ENCODE data around the gene EZH2. TPM values are rescaled to one million over a fixed set of nuclear protein-coding genes. Genes with fewer than 3 reads are reported as not detected.

The EZH2 gene
- total RNA-seq, 4 donors from 2014 or later = 1.0 to 3.7 (median 1.7) TPM

DNA sequence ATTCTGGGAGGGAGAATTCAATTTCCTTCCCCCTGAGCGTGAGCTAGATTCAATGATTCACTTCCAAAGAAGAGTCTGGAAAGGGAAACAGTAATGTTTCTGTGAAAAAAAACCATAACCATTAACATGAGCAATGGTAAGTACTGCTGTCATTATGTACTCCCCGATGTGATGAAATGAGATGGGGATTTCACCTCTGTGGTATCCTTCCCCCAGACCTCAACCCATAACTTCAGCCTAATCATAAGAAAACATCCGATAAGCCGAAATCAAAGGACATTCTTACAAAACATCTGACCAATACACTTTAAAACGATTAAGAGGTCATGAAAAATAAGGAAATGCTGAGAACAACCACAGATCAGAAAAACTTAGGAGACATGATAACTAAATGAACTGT, 27.2 kb downstream of the EZH2 start:
- intact Hi-C loops (cut with DNase I; ENCODE audit: low total_unique reads) = loop anchor here (1.0 kb wide), 1 partner anchor 109 kb away; no protein-coding TSS in a partner anchor
- no peak for DNase-seq
- in situ Hi-C loops (cut with MboI; ENCODE audit: low sequenced_read_pairs in 4 of 4) = loop anchor here in 2 of 4 donors (10.0 to 25.0 kb wide), 2 partner anchors 105 to 108 kb away; no protein-coding TSS in a partner anchor

DNA sequence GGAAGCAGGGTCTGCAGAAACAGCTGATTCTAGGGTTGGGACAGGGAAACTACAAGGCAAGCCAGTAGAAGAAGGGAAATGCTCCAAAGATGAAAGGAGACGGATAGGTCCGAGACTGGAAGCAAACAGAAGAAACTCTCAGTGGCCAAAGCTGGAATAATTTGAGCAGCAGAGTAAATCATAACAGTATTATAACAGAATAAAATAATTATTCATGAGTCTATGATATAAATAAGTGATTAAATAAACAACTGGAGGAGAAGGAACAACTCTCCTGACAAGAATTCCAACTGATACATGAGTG, 27.6 kb downstream of the EZH2 start:
- no peaks in the 10 kb centered on the region for H3K36me3 ChIP-seq
- H3K4me3 ChIP-seq = no peak overlapping the region
- TF ChIP-seq POLR2A (IDR thresholded peaks at IDR 0.05) = no peak
- TF ChIP-seq, protein P1, sequence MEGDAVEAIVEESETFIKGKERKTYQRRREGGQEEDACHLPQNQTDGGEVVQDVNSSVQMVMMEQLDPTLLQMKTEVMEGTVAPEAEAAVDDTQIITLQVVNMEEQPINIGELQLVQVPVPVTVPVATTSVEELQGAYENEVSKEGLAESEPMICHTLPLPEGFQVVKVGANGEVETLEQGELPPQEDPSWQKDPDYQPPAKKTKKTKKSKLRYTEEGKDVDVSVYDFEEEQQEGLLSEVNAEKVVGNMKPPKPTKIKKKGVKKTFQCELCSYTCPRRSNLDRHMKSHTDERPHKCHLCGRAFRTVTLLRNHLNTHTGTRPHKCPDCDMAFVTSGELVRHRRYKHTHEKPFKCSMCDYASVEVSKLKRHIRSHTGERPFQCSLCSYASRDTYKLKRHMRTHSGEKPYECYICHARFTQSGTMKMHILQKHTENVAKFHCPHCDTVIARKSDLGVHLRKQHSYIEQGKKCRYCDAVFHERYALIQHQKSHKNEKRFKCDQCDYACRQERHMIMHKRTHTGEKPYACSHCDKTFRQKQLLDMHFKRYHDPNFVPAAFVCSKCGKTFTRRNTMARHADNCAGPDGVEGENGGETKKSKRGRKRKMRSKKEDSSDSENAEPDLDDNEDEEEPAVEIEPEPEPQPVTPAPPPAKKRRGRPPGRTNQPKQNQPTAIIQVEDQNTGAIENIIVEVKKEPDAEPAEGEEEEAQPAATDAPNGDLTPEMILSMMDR (IDR thresholded peaks at IDR 0.05 in 4 of 5, conservative IDR thresholded peaks at IDR 0.05 in 1 of 5) = peak in 2 of 5 experiments; percentile 1 to 2
- no peak for ATAC-seq
- in situ Hi-C loops (cut with MboI; ENCODE audit: low sequenced_read_pairs in 4 of 4) (loop anchor here in 2 of 4 donors (10.0 to 25.0 kb wide), 2 partner anchors 106 to 108 kb away; no protein-coding TSS in a partner anchor), intact Hi-C loops (cut with DNase I; ENCODE audit: low total_unique reads) (loop anchor here (1.0 kb wide), 1 partner anchor 110 kb away; no protein-coding TSS in a partner anchor)
- no peaks in the 10 kb centered on the region for H3K9me3 ChIP-seq
- no peaks in the 10 kb centered on the region for H3K27me3 ChIP-seq
- no peak overlapping the region for H3K27ac ChIP-seq
- no peak for DNase-seq
- no peaks in the 10 kb centered on the region for H3K4me1 ChIP-seq

More for the DNA sequence above, 27.2 kb downstream of the EZH2 start:
- Histone ChIP-seq H3K27ac (no peak overlapping the region), H3K9me3 (no peaks in the 10 kb centered on the region), H3K4me1 (no peaks in the 10 kb centered on the region), H3K36me3 (no peaks in the 10 kb centered on the region), H3K4me3 (no peak overlapping the region), H3K27me3 (no peaks in the 10 kb centered on the region)
- no peak for TF ChIP-seq POLR2A (IDR thresholded peaks at IDR 0.05)
- TF ChIP-seq, protein P1 (IDR thresholded peaks at IDR 0.05 in 4 of 5, conservative IDR thresholded peaks at IDR 0.05 in 1 of 5) = no peak
- ATAC-seq = no peak

- no peaks in the 10 kb centered on the region for H3K27me3 ChIP-seq
- DNase-seq = no peak
- H3K9me3 ChIP-seq = no peaks in the 10 kb centered on the region
- intact Hi-C loops (cut with DNase I; ENCODE audit: low total_unique reads) (no loop called here), in situ Hi-C loops (cut with MboI; ENCODE audit: low sequenced_read_pairs in 4 of 4) (loop anchor here in 2 of 4 donors (10.0 to 25.0 kb wide), 2 partner anchors 107 to 110 kb away; no protein-coding TSS in a partner anchor)
- no peak for TF ChIP-seq POLR2A (IDR thresholded peaks at IDR 0.05)
- TF ChIP-seq, protein P1 (IDR thresholded peaks at IDR 0.05 in 4 of 5, conservative IDR thresholded peaks at IDR 0.05 in 1 of 5) = no peak
- H3K27ac ChIP-seq = no peak overlapping the region
- H3K4me3 ChIP-seq = no peak overlapping the region
- no peak for ATAC-seq
- no peaks in the 10 kb centered on the region for H3K4me1 ChIP-seq
- no peaks in the 10 kb centered on the region for H3K36me3 ChIP-seq
These were observed 29.1 kb downstream of the EZH2 start for GRCh38 chr7:148854983-148855382.

- TF ChIP-seq, protein P1 (IDR thresholded peaks at IDR 0.05 in 4 of 5, conservative IDR thresholded peaks at IDR 0.05 in 1 of 5) = no peak
- TF ChIP-seq POLR2A (IDR thresholded peaks at IDR 0.05) = no peak
- Histone ChIP-seq H3K36me3 (no peaks in the 10 kb centered on the region), H3K27ac (no peak overlapping the region), H3K4me1 (peaks cover 0 to under 1% of the 10 kb centered on the region in 2 donors), H3K9me3 (no peaks in the 10 kb centered on the region), H3K27me3 (no peaks in the 10 kb centered on the region), H3K4me3 (no peak overlapping the region)
- in situ Hi-C loops (cut with MboI; ENCODE audit: low sequenced_read_pairs in 4 of 4) = loop anchor here in 2 of 4 donors (10.0 to 25.0 kb wide), 2 partner anchors 110 to 113 kb away; no protein-coding TSS in a partner anchor
- DNase-seq = no peak
- intact Hi-C loops (cut with DNase I; ENCODE audit: low total_unique reads) = no loop called here
- ATAC-seq = no peak
These were observed 31.8 kb downstream of the EZH2 start for GRCh38 chr7:148852272-148852671.

- H3K36me3 ChIP-seq = no peaks in the 10 kb centered on the region
- DNase-seq (no peak), ATAC-seq (no peak)
- H3K9me3 ChIP-seq = no peaks in the 10 kb centered on the region
- no peaks in the 10 kb centered on the region for H3K27me3 ChIP-seq
- no peak overlapping the region for H3K27ac ChIP-seq
- peaks cover 0 to 3% of the 10 kb centered on the region in 2 donors for H3K4me1 ChIP-seq
- in situ Hi-C loops (cut with MboI; ENCODE audit: low sequenced_read_pairs in 4 of 4) = loop anchor here in 2 of 4 donors (10.0 to 25.0 kb wide), 2 partner anchors 112 to 114 kb away; no protein-coding TSS in a partner anchor
- H3K4me3 ChIP-seq = no peak overlapping the region
- TF ChIP-seq POLR2A (IDR thresholded peaks at IDR 0.05) = no peak
- TF ChIP-seq, protein P1 (IDR thresholded peaks at IDR 0.05 in 4 of 5, conservative IDR thresholded peaks at IDR 0.05 in 1 of 5) = no peak
- intact Hi-C loops (cut with DNase I; ENCODE audit: low total_unique reads) = no loop called here
These were observed 33.5 kb downstream of the EZH2 start for GRCh38 chr7:148850564-148850963.
